WTC11 (cell line): ENCODE data around the gene SLC37A1. TPM values are rescaled to one million over a fixed set of nuclear protein-coding genes. Genes with fewer than 3 reads are reported as not detected.

ENCODE experiments used
- ATAC-seq: fragments of 200-7000 bp; cut with Tn5 transposase; 2 replicates; pipeline ENCODE4 v1.10.0; 2021; ENCODE audit warnings: mild to moderate bottlenecking, moderate library complexity
- CTCF ChIA-PET: fragments of 300-600 bp; sonication (Branson Sonifier 250); formaldehyde crosslinking; loops from one replicate; lab custom pipeline; 2021; ENCODE audit warnings: antibody characterized with exemption; lab: Charles Lee
- POLR2A ChIA-PET: fragments of 350-600 bp; sonication (Branson Sonifier 250); formaldehyde crosslinking; loops from one replicate; lab custom pipeline; 2021; ENCODE audit warnings: antibody characterized with exemption; lab: Charles Lee
- DNase-seq: peaks from one replicate; pipeline ENCODE4 v3.0.0; 2021; ENCODE audit warnings: low spot score
- H3K27ac Mint-ChIP-seq: 2 replicates; pipeline ENCODE4 v1.8.0; 2021; ENCODE audit warnings: mixed read lengths
- H3K27me3 Mint-ChIP-seq: 2 replicates; pipeline ENCODE4 v1.8.0; 2021; ENCODE audit warnings: low read depth, mild to moderate bottlenecking, moderate library complexity, mixed read lengths
- H3K36me3 Mint-ChIP-seq: 2 replicates; pipeline ENCODE4 v1.8.0; 2021; ENCODE audit warnings: mixed read lengths
- H3K4me1 Mint-ChIP-seq: 2 replicates; pipeline ENCODE4 v1.8.0; 2022; ENCODE audit warnings: mixed read lengths
- H3K4me3 Mint-ChIP-seq: 2 replicates; pipeline ENCODE4 v1.8.0; 2021; ENCODE audit warnings: mild to moderate bottlenecking, moderate library complexity, mixed read lengths
- H3K9me3 Mint-ChIP-seq: 2 replicates; pipeline ENCODE4 v1.8.0; 2021; ENCODE audit warnings: mixed read lengths
- CREB1 ChIP-seq: sonication (generic); formaldehyde crosslinking; IDR thresholded peaks from 2 replicates; pipeline ENCODE4 v1.8.0; 2023; ENCODE audit warnings: mild to moderate bottlenecking, missing genetic modification reagents
- ELF4 ChIP-seq: sonication (generic); formaldehyde crosslinking; IDR thresholded peaks from 2 replicates; pipeline ENCODE4 v1.8.1; 2022; ENCODE audit warnings: low read depth, mild to moderate bottlenecking, moderate library complexity, missing genetic modification reagents
- FOXJ3 ChIP-seq: sonication (generic); formaldehyde crosslinking; IDR thresholded peaks from 2 replicates; pipeline ENCODE4 v1.9.0; 2021; ENCODE audit warnings: missing genetic modification reagents, mild to moderate bottlenecking, borderline replicate concordance
- FOXP1 ChIP-seq: sonication (generic); formaldehyde crosslinking; IDR thresholded peaks from 2 replicates; pipeline ENCODE4 v1.8.0; 2022; ENCODE audit warnings: missing genetic modification reagents, mild to moderate bottlenecking, moderate library complexity, borderline replicate concordance
- GABPB1 ChIP-seq: sonication (generic); formaldehyde crosslinking; IDR thresholded peaks from 2 replicates; pipeline ENCODE4 v1.8.1; 2023; ENCODE audit warnings: mild to moderate bottlenecking, missing genetic modification reagents
- RELA ChIP-seq: sonication (generic); formaldehyde crosslinking; IDR thresholded peaks from 2 replicates; pipeline ENCODE4 v1.8.1; 2022; ENCODE audit warnings: missing genetic modification reagents, mild to moderate bottlenecking, borderline replicate concordance
- SMAD4 ChIP-seq: sonication (generic); formaldehyde crosslinking; IDR thresholded peaks from 2 replicates; pipeline ENCODE4 v1.8.0; 2022; ENCODE audit warnings: mild to moderate bottlenecking, missing genetic modification reagents
- TEAD1 ChIP-seq: sonication (generic); formaldehyde crosslinking; IDR thresholded peaks from 2 replicates; pipeline ENCODE4 v1.8.0; 2022; ENCODE audit warnings: mild to moderate bottlenecking, missing genetic modification reagents
- TP53 ChIP-seq: sonication (generic); formaldehyde crosslinking; IDR thresholded peaks from 2 replicates; pipeline ENCODE4 v1.8.1; 2023; ENCODE audit warnings: mild to moderate bottlenecking, missing genetic modification reagents
- ZNF396 ChIP-seq: fragments of 250-450 bp; sonication (Bioruptor Pico); IDR thresholded peaks from 2 replicates; pipeline ENCODE4 v1.8.0; 2021; ENCODE audit warnings: mild to moderate bottlenecking, moderate library complexity, borderline replicate concordance
- total RNA-seq: library from RNA; stranded (reverse); gene quantifications from 3 replicates; pipeline ENCODE4 v1.2.3, GENCODE V29; 2021
- TF ChIP-seq, protein P1 (sequence below): fragments of 250-450 bp; sonication (Bioruptor Pico); IDR thresholded peaks from 2 replicates; pipeline ENCODE4 v1.9.0; 2021; ENCODE audit warnings: mild to moderate bottlenecking, borderline replicate concordance
- TF ChIP-seq, protein P2 (sequence below): sonication (generic); formaldehyde crosslinking; IDR thresholded peaks from 2 replicates; pipeline ENCODE4 v1.8.0; 2023; ENCODE audit warnings: missing genetic modification reagents, mild to moderate bottlenecking, borderline replicate concordance
- TF ChIP-seq, protein P3 (sequence below): sonication (generic); formaldehyde crosslinking; conservative IDR thresholded peaks from 2 replicates; pipeline ENCODE4 v1.8.1; 2023; ENCODE audit warnings: mild to moderate bottlenecking, low read depth, missing genetic modification reagents, moderate library complexity
- TF ChIP-seq, protein P4 (sequence below): fragments of 250-450 bp; sonication (Bioruptor Pico); IDR thresholded peaks from 2 replicates; pipeline ENCODE4 v2.1.2; 2022; ENCODE audit warnings: mild to moderate bottlenecking, moderate library complexity

Gene SLC37A1
- total RNA-seq, 1 experiment from 2014 or later, result 22.7 TPM

DNA sequence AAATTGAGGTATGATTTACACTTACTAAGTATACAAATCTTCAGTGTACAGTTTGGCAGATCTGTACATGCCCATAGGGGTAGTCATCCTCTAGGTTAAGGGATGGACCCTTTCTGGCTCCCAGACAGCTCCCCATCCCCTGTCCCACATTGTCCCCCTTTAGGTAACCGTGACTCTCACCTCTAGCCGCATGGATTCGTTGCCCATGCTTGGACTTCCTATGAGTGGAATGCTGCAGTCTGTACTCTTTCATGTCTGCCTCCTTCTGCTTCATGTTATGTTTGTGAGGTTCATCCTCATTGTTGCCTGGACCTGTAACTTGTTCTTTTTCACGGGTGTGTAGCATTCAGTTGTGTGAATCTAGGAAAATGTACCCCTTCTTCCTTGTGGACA, 20.3 kb downstream of the SLC37A1 start:
- H3K27me3 Mint-ChIP-seq, result no peaks in the 10 kb centered on the region
- CTCF ChIA-PET, result no interaction called here
- H3K36me3 Mint-ChIP-seq, result peaks cover 8% of the 10 kb centered on the region; the same call in 1 of the 2 replicates
- H3K27ac Mint-ChIP-seq, result no peak overlapping the region
- DNase-seq (no peak), ATAC-seq (no peak)
- POLR2A ChIA-PET, result interaction anchor here (1.0 kb wide), 1 partner anchor 20 kb away, joined by 3 read pairs; no protein-coding TSS in a partner anchor
- TF ChIP-seq, protein P1, sequence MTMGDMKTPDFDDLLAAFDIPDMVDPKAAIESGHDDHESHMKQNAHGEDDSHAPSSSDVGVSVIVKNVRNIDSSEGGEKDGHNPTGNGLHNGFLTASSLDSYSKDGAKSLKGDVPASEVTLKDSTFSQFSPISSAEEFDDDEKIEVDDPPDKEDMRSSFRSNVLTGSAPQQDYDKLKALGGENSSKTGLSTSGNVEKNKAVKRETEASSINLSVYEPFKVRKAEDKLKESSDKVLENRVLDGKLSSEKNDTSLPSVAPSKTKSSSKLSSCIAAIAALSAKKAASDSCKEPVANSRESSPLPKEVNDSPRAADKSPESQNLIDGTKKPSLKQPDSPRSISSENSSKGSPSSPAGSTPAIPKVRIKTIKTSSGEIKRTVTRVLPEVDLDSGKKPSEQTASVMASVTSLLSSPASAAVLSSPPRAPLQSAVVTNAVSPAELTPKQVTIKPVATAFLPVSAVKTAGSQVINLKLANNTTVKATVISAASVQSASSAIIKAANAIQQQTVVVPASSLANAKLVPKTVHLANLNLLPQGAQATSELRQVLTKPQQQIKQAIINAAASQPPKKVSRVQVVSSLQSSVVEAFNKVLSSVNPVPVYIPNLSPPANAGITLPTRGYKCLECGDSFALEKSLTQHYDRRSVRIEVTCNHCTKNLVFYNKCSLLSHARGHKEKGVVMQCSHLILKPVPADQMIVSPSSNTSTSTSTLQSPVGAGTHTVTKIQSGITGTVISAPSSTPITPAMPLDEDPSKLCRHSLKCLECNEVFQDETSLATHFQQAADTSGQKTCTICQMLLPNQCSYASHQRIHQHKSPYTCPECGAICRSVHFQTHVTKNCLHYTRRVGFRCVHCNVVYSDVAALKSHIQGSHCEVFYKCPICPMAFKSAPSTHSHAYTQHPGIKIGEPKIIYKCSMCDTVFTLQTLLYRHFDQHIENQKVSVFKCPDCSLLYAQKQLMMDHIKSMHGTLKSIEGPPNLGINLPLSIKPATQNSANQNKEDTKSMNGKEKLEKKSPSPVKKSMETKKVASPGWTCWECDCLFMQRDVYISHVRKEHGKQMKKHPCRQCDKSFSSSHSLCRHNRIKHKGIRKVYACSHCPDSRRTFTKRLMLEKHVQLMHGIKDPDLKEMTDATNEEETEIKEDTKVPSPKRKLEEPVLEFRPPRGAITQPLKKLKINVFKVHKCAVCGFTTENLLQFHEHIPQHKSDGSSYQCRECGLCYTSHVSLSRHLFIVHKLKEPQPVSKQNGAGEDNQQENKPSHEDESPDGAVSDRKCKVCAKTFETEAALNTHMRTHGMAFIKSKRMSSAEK, result no peak
- TF ChIP-seq TEAD1 (CRISPR knock-in tag), result no peak
- TF ChIP-seq SMAD4 (CRISPR knock-in tag), result no peak
- TF ChIP-seq RELA, result no peak
- no peak for TF ChIP-seq ELF4 (CRISPR knock-in tag)
- TF ChIP-seq, protein P2, sequence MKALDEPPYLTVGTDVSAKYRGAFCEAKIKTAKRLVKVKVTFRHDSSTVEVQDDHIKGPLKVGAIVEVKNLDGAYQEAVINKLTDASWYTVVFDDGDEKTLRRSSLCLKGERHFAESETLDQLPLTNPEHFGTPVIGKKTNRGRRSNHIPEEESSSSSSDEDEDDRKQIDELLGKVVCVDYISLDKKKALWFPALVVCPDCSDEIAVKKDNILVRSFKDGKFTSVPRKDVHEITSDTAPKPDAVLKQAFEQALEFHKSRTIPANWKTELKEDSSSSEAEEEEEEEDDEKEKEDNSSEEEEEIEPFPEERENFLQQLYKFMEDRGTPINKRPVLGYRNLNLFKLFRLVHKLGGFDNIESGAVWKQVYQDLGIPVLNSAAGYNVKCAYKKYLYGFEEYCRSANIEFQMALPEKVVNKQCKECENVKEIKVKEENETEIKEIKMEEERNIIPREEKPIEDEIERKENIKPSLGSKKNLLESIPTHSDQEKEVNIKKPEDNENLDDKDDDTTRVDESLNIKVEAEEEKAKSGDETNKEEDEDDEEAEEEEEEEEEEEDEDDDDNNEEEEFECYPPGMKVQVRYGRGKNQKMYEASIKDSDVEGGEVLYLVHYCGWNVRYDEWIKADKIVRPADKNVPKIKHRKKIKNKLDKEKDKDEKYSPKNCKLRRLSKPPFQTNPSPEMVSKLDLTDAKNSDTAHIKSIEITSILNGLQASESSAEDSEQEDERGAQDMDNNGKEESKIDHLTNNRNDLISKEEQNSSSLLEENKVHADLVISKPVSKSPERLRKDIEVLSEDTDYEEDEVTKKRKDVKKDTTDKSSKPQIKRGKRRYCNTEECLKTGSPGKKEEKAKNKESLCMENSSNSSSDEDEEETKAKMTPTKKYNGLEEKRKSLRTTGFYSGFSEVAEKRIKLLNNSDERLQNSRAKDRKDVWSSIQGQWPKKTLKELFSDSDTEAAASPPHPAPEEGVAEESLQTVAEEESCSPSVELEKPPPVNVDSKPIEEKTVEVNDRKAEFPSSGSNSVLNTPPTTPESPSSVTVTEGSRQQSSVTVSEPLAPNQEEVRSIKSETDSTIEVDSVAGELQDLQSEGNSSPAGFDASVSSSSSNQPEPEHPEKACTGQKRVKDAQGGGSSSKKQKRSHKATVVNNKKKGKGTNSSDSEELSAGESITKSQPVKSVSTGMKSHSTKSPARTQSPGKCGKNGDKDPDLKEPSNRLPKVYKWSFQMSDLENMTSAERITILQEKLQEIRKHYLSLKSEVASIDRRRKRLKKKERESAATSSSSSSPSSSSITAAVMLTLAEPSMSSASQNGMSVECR (CRISPR knock-in tag), result no peak
- TF ChIP-seq FOXJ3, result no peak
- no peak for TF ChIP-seq FOXP1 (CRISPR knock-in tag)
- TF ChIP-seq TP53 (CRISPR knock-in tag), result no peak
- TF ChIP-seq, protein P3, sequence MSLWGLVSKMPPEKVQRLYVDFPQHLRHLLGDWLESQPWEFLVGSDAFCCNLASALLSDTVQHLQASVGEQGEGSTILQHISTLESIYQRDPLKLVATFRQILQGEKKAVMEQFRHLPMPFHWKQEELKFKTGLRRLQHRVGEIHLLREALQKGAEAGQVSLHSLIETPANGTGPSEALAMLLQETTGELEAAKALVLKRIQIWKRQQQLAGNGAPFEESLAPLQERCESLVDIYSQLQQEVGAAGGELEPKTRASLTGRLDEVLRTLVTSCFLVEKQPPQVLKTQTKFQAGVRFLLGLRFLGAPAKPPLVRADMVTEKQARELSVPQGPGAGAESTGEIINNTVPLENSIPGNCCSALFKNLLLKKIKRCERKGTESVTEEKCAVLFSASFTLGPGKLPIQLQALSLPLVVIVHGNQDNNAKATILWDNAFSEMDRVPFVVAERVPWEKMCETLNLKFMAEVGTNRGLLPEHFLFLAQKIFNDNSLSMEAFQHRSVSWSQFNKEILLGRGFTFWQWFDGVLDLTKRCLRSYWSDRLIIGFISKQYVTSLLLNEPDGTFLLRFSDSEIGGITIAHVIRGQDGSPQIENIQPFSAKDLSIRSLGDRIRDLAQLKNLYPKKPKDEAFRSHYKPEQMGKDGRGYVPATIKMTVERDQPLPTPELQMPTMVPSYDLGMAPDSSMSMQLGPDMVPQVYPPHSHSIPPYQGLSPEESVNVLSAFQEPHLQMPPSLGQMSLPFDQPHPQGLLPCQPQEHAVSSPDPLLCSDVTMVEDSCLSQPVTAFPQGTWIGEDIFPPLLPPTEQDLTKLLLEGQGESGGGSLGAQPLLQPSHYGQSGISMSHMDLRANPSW (CRISPR knock-in tag), result no peak
- TF ChIP-seq, protein P4, sequence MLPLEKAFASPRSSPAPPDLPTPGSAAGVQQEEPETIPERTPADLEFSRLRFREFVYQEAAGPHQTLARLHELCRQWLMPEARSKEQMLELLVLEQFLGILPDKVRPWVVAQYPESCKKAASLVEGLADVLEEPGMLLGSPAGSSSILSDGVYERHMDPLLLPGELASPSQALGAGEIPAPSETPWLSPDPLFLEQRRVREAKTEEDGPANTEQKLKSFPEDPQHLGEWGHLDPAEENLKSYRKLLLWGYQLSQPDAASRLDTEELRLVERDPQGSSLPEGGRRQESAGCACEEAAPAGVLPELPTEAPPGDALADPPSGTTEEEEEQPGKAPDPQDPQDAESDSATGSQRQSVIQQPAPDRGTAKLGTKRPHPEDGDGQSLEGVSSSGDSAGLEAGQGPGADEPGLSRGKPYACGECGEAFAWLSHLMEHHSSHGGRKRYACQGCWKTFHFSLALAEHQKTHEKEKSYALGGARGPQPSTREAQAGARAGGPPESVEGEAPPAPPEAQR (CRISPR knock-in tag), result no peak
- no peak for TF ChIP-seq GABPB1 (CRISPR knock-in tag)
- no peak for TF ChIP-seq CREB1 (CRISPR knock-in tag)
- no peak for TF ChIP-seq ZNF396
- no peak overlapping the region for H3K4me3 Mint-ChIP-seq
- peaks cover 17% of the 10 kb centered on the region for H3K4me1 Mint-ChIP-seq
- no peaks in the 10 kb centered on the region for H3K9me3 Mint-ChIP-seq
